Stimulated activated memory B cell treated with anti-CD40 and anti-IgM and Interleukin-4, amounts not matched to agents 10 μg/mL and 1 μg/mL and 100 μg/mL, for 72 hours (primary cell): ENCODE data around the gene KCNT1.

Experiments used
- ATAC-seq: fragments of 150-1000 bp; cut with Tn5 transposase; 2 replicates; pipeline ENCODE4 v1.10.0; 2021
- H3K27ac Mint-ChIP-seq: one replicate; pipeline ENCODE4 v1.8.0; 2022; ENCODE audit warnings: mild to moderate bottlenecking, mixed read lengths
- H3K27me3 Mint-ChIP-seq: one replicate; pipeline ENCODE4 v1.8.0; 2022; ENCODE audit warnings: mixed read lengths
- H3K36me3 Mint-ChIP-seq: one replicate; pipeline ENCODE4 v1.8.0; 2022; ENCODE audit warnings: mixed read lengths
- H3K4me1 Mint-ChIP-seq: one replicate; pipeline ENCODE4 v1.8.0; 2022; ENCODE audit warnings: mixed read lengths
- H3K4me3 Mint-ChIP-seq: one replicate; pipeline ENCODE4 v1.8.0; 2022; ENCODE audit warnings: mild to moderate bottlenecking, moderate library complexity, mixed read lengths
- H3K9me3 Mint-ChIP-seq: one replicate; pipeline ENCODE4 v1.8.0; 2022; ENCODE audit warnings: mixed read lengths

Gene KCNT1

GRCh38 chr9:135687216-135687615, 14.8 kb upstream of the KCNT1 start:
- peaks cover 40% of the 10 kb centered on the region for H3K27me3 Mint-ChIP-seq
- H3K36me3 Mint-ChIP-seq: no peaks in the 10 kb centered on the region
- no peak overlapping the region for H3K4me3 Mint-ChIP-seq
- peaks cover 3% of the 10 kb centered on the region for H3K9me3 Mint-ChIP-seq
- H3K4me1 Mint-ChIP-seq: no peaks in the 10 kb centered on the region
- no peak overlapping the region for H3K27ac Mint-ChIP-seq
- no peak for ATAC-seq

DNA sequence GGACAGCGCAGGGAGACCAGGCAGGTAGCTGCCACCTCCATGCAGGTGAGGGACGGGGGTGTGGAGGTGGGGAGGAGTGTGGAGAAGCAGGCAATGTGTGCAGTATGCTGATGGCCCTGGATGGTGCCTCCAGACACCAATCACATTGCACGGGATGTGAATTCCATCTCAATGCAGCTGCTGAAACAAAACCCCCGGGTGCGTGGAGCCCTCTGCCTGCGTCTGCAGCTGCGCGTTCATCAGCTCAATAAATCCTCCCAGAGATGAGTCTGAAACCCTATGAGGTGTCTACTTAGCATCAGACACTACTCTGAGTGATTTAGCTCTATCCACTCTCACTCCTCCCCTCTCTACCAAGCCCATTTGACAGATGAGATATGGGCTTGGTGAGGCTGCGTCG, 13.0 kb upstream of the KCNT1 start:
- H3K4me1 Mint-ChIP-seq: no peaks in the 10 kb centered on the region
- ATAC-seq: no peak
- peaks cover 3% of the 10 kb centered on the region for H3K9me3 Mint-ChIP-seq
- H3K4me3 Mint-ChIP-seq: no peak overlapping the region
- no peak overlapping the region for H3K27ac Mint-ChIP-seq
- no peaks in the 10 kb centered on the region for H3K36me3 Mint-ChIP-seq
- peaks cover 35% of the 10 kb centered on the region for H3K27me3 Mint-ChIP-seq

GRCh38 chr9:135690836-135691570, 11.0 kb upstream of the KCNT1 start:
- no peak overlapping the region for H3K4me3 Mint-ChIP-seq
- H3K27me3 Mint-ChIP-seq: peaks cover 23% of the 10 kb centered on the region
- peaks cover 3% of the 10 kb centered on the region for H3K9me3 Mint-ChIP-seq
- no peak for ATAC-seq
- no peaks in the 10 kb centered on the region for H3K36me3 Mint-ChIP-seq
- H3K27ac Mint-ChIP-seq: no peak overlapping the region
- no peaks in the 10 kb centered on the region for H3K4me1 Mint-ChIP-seq

DNA sequence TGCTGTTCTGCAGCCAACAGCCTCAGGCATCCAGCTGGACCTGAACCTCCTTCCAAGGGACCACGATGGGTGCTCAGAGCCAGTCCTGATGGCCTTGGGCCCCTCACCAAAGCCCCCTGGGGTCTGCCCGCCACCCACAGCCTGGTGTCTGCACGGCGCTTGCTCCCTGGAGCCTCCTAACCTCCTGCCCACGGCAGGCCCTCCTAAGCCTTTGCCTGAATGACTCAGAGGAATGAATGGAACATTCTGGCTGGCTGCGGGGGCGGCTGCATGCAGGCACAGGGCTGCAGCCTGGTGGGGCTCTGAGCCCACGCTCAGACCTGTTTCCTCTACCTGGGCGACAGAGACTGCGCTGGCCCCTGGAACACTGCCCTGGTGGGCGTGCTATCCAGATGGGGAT, 9.6 kb upstream of the KCNT1 start:
- no peak for ATAC-seq
- H3K27ac Mint-ChIP-seq: no peak overlapping the region
- no peak overlapping the region for H3K4me3 Mint-ChIP-seq

DNA sequence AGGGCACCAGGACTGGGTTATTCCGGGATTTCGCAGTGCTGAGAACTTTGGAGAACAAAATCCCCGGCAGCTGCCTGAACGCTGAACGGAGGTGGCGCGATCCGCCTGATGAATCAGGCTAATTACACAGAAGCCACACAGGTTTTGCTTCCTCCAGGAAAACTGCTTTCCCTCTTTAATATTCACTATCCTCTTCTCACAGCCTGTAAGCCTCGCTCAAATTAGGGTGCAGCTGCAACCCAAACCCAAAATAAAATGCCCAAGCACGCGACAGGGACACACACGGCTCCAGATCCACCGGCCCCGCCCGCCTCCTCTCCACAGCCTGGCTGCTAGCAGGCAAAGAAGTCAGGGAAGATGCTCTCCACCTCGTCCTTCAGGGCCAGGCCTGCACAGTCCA, 8.7 kb upstream of the KCNT1 start:
- no peak for ATAC-seq
- Mint-ChIP-seq H3K27ac (no peak overlapping the region), H3K9me3 (peaks cover 3% of the 10 kb centered on the region), H3K36me3 (no peaks in the 10 kb centered on the region), H3K4me1 (no peaks in the 10 kb centered on the region), H3K4me3 (no peak overlapping the region), H3K27me3 (peaks cover 23% of the 10 kb centered on the region)

More for the DNA sequence above, 9.6 kb upstream of the KCNT1 start:
- Mint-ChIP-seq H3K9me3 (peaks cover 3% of the 10 kb centered on the region), H3K36me3 (no peaks in the 10 kb centered on the region), H3K4me1 (no peaks in the 10 kb centered on the region), H3K27me3 (peaks cover 23% of the 10 kb centered on the region)

GRCh38 chr9:135693771-135694170, 8.2 kb upstream of the KCNT1 start:
- H3K4me1 Mint-ChIP-seq: no peaks in the 10 kb centered on the region
- no peak for ATAC-seq
- peaks cover 3% of the 10 kb centered on the region for H3K9me3 Mint-ChIP-seq
- H3K4me3 Mint-ChIP-seq: no peak overlapping the region
- H3K27ac Mint-ChIP-seq: no peak overlapping the region
- H3K36me3 Mint-ChIP-seq: no peaks in the 10 kb centered on the region
- peaks cover 23% of the 10 kb centered on the region for H3K27me3 Mint-ChIP-seq

DNA sequence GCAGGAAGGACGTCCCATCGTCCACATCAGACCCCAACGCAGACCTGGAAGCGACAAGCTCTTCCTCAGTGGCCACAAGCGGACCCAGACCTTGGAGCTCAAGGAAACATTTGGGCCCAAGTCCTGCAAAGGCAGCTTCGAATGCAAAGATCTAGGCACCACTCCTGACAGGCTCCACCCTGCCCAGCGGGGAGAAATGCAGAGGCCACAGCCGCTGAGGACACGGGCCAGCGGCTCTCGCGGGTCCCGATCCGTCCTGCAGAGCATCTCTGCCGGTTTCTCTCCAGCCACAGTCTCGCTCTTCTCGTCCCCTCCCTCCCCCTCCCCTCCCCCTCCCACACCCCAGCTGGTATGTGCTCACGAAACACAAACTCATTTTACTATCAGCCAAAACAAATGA, 7.6 kb upstream of the KCNT1 start:
- peaks cover 3% of the 10 kb centered on the region for H3K9me3 Mint-ChIP-seq
- H3K4me1 Mint-ChIP-seq: no peaks in the 10 kb centered on the region
- peaks cover 23% of the 10 kb centered on the region for H3K27me3 Mint-ChIP-seq
- H3K4me3 Mint-ChIP-seq: no peak overlapping the region
- no peak overlapping the region for H3K27ac Mint-ChIP-seq
- H3K36me3 Mint-ChIP-seq: no peaks in the 10 kb centered on the region
- no peak for ATAC-seq

DNA sequence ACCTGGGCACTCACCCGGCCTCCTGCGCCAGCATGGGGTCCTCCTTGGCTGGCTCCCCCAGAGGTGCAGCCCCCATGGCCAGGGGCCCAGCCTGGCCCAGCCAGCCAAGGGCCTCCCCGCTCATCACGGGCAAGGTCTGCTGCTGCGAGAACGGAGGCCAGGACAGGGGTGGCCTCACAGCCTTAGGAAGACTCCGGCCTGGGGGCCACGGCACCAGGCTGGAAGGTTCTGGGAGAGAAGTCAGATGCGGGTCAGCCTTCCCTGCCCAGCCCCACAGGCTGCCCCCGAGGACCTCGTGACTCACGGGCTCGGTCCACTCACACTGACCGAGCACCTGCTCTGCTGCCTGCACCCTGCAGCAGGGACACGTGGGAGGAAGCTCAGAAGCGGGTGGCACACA, 6.9 kb upstream of the KCNT1 start:
- Mint-ChIP-seq H3K27me3 (peaks cover 28% of the 10 kb centered on the region), H3K4me3 (no peak overlapping the region), H3K36me3 (no peaks in the 10 kb centered on the region), H3K9me3 (peaks cover 3% of the 10 kb centered on the region), H3K4me1 (no peaks in the 10 kb centered on the region), H3K27ac (no peak overlapping the region)
- no peak for ATAC-seq

- no peak for ATAC-seq
- Mint-ChIP-seq H3K27ac (no peak overlapping the region), H3K9me3 (peaks cover 3% of the 10 kb centered on the region), H3K36me3 (no peaks in the 10 kb centered on the region), H3K4me3 (no peak overlapping the region), H3K27me3 (peaks cover 34% of the 10 kb centered on the region), H3K4me1 (no peaks in the 10 kb centered on the region)
Observed at GRCh38 chr9:135695642-135696041, 6.3 kb upstream of the KCNT1 start.

GRCh38 chr9:135696446-135696845, 5.5 kb upstream of the KCNT1 start:
- Mint-ChIP-seq H3K9me3 (no peaks in the 10 kb centered on the region), H3K27me3 (peaks cover 36% of the 10 kb centered on the region), H3K4me1 (no peaks in the 10 kb centered on the region), H3K4me3 (no peak overlapping the region), H3K36me3 (no peaks in the 10 kb centered on the region), H3K27ac (no peak overlapping the region)
- ATAC-seq: no peak

DNA sequence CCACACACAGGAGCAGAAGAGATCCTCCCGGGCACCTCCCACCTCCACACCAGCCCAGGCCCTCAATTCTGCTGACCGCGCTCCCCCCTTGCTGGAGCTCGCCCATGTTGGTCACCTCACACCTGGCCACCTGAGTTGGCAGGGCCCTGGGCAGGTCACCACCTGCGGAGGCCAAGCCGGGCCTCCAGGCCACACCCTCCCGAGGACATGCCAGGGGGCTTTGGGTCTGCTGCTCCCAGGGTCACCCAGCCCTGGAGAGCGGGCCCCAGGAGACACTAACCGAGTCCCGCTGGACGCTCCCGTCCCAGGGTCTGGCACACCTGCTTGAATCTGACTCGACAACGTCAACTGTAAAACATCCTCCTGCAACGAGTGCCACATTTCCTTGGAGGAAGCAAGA, 4.8 kb upstream of the KCNT1 start:
- Mint-ChIP-seq H3K27me3 (peaks cover 31% of the 10 kb centered on the region), H3K36me3 (no peaks in the 10 kb centered on the region), H3K9me3 (no peaks in the 10 kb centered on the region), H3K27ac (no peak overlapping the region), H3K4me1 (no peaks in the 10 kb centered on the region), H3K4me3 (no peak overlapping the region)
- no peak for ATAC-seq

- H3K9me3 Mint-ChIP-seq: no peaks in the 10 kb centered on the region
- no peak for ATAC-seq
- no peak overlapping the region for H3K4me3 Mint-ChIP-seq
- no peaks in the 10 kb centered on the region for H3K36me3 Mint-ChIP-seq
- peaks cover 34% of the 10 kb centered on the region for H3K27me3 Mint-ChIP-seq
- no peaks in the 10 kb centered on the region for H3K4me1 Mint-ChIP-seq
- H3K27ac Mint-ChIP-seq: no peak overlapping the region
Observed at GRCh38 chr9:135698236-135698635, 3.7 kb upstream of the KCNT1 start.

GRCh38 chr9:135698767-135699166, 3.2 kb upstream of the KCNT1 start:
- Mint-ChIP-seq H3K9me3 (no peaks in the 10 kb centered on the region), H3K4me3 (no peak overlapping the region), H3K27ac (no peak overlapping the region), H3K36me3 (no peaks in the 10 kb centered on the region), H3K4me1 (no peaks in the 10 kb centered on the region), H3K27me3 (peaks cover 34% of the 10 kb centered on the region)
- ATAC-seq: no peak

DNA sequence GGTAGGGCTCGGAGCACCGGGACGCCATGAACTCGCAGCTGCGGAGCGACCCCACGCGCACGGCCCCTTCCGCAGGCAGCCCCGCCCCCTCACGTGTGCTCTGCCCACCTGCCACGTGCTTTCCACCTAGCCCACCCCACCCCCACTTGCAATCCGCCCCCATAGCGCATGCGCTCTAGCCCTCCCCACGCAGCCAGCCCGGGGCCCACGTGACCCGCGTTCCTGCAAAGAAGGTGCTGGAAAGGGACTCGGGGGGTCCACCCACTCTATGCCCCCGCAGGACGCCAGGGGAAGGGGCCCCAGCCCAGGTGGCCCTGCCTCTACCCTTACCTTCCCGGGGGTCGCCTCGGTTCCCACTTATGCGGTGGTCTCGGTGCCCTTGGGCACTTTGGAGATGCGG, 2.5 kb upstream of the KCNT1 start, which contains the start of gene SOHLH1:
SOHLH1 (minus strand) TSS at position 42 of the 400 bp plus-strand sequence; CDS start at position 28, 14 bp downstream.
- no peak within 1 kb of the TSS for H3K4me3 Mint-ChIP-seq
- no peaks in the 10 kb centered on the region for H3K9me3 Mint-ChIP-seq
- no peaks in the 10 kb centered on the region for H3K36me3 Mint-ChIP-seq
- no peak for ATAC-seq
- no peak within 1 kb of the TSS for H3K27ac Mint-ChIP-seq
- H3K27me3 Mint-ChIP-seq: peaks cover 34% of the 10 kb centered on the region
- no peaks in the 10 kb centered on the region for H3K4me1 Mint-ChIP-seq

GRCh38 chr9:135700525-135700924, 1.5 kb upstream of the KCNT1 start:
- Mint-ChIP-seq H3K9me3 (no peaks in the 10 kb centered on the region), H3K4me3 (no peak overlapping the region), H3K27ac (no peak overlapping the region), H3K27me3 (peaks cover 45% of the 10 kb centered on the region), H3K36me3 (no peaks in the 10 kb centered on the region), H3K4me1 (no peaks in the 10 kb centered on the region)
- ATAC-seq: no peak

DNA sequence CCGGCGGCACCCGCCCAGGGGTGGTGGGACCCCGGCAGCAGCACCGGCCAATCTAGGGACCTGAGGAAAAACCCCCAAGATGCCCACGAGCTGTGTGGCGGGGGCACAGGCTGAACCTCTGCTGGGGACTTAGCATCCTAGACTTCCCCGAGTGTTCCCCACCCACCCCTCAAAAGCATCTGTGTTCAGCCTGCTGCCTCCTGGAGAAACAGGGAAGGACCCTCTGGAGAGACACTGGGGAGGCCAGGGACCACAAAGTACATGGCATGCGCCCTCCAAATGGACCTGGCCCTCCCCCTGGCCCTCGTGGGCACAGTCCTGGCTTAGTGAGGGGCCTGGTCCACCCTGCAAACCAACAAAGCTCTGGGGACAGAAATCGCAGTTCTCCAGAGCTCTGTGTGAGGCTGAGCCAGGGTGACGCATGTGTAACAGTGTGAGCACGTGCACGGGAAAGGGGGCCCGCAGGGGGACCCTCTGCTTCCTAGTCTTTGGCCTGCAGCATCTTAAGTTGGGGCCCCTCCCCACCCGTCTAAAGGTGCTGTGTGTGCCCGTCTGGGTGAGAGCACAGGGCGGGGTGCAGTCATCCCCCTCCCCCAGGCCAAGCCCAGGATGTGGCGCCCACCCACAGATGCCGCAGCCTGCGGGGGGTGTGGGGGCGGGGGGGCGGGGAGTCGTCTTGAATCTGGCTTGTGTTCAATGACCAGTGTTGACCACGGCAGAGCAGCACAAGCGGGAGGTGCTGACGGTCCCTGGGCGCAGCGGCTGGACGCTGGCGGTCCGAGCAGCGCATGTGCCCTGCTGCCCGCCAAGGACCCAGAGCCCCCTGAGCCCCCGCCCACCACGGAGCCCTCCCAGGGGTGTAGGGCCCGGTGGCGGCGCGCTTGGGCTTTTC, 672 bp upstream of the KCNT1 start:
- no peaks in the 10 kb centered on the region for H3K9me3 Mint-ChIP-seq
- no peaks in the 10 kb centered on the region for H3K36me3 Mint-ChIP-seq
- no peak for ATAC-seq
- H3K4me3 Mint-ChIP-seq: no peak overlapping the region
- H3K4me1 Mint-ChIP-seq: no peaks in the 10 kb centered on the region
- H3K27me3 Mint-ChIP-seq: peaks cover 45% of the 10 kb centered on the region
- H3K27ac Mint-ChIP-seq: no peak overlapping the region
